ENCODE data around the gene SCO1.

Gene SCO1

GRCh38 chr17:10649602-10650001 is 47.7 kb downstream of the SCO1 start:
- no peak for DNase-seq

- no peak for DNase-seq
Measured at GRCh38 chr17:10648956-10649355, 48.4 kb downstream of the SCO1 start.

- DNase-seq = no peak
Measured at GRCh38 chr17:10648381-10648780, 49.0 kb downstream of the SCO1 start.

- peak; percentile 30 for DNase-seq
Measured at GRCh38 chr17:10646392-10646990, 50.8 kb downstream of the SCO1 start.

- DNase-seq = no peak
Measured at GRCh38 chr17:10640475-10640874, 56.9 kb downstream of the SCO1 start.

- DNase-seq = no peak
Measured at GRCh38 chr17:10638151-10638550, 59.2 kb downstream of the SCO1 start.

- DNase-seq = no peak
Measured at GRCh38 chr17:10635290-10635689, 62.0 kb downstream of the SCO1 start.

GRCh38 chr17:10633738-10634379 is 63.5 kb downstream of the SCO1 start:
- no peak for DNase-seq

GRCh38 chr17:10631701-10632100 is 65.6 kb downstream of the SCO1 start:
- no peak for DNase-seq

GRCh38 chr17:10631048-10631700 is 66.2 kb downstream of the SCO1 start:
- DNase-seq = no peak

GRCh38 chr17:10629706-10630105 is 67.6 kb downstream of the SCO1 start:
- no peak for DNase-seq

- DNase-seq = no peak
Measured at GRCh38 chr17:10628756-10629155, 68.6 kb downstream of the SCO1 start.

GRCh38 chr17:10626390-10626789 is 70.9 kb downstream of the SCO1 start:
- no peak for DNase-seq

GRCh38 chr17:10624969-10625368 is 72.4 kb downstream of the SCO1 start:
- DNase-seq = no peak

- DNase-seq = no peak
Measured at GRCh38 chr17:10623737-10624338, 73.5 kb downstream of the SCO1 start.

GRCh38 chr17:10622617-10623485 is 74.5 kb downstream of the SCO1 start:
- no peak for DNase-seq

Measured in NCI-H510A treated with DMSO at 0.1 percent for 48 hours (cell line).